Measurements from ENCODE around the gene HACD3.

The HACD3 gene

GRCh38 chr15:65578904-65579728, 48.9 kb downstream of the HACD3 start:
- Histone ChIP-seq H3K9ac (ENCODE audit: low read depth, low read length) (no peak overlapping the region), H3K27me3 (ENCODE audit: control insufficient read depth, insufficient read depth, low read length) (no peaks in the 10 kb centered on the region), H3K36me3 (ENCODE audit: control insufficient read depth, insufficient read depth, low read length) (peaks cover 10% of the 10 kb centered on the region), H3K4me3 (ENCODE audit: low read depth, low read length) (no peak overlapping the region), H3K9me3 (ENCODE audit: control insufficient read depth, insufficient read depth, low read length) (no peaks in the 10 kb centered on the region), H3K4me1 (ENCODE audit: control insufficient read depth, insufficient read depth, low read length) (no peaks in the 10 kb centered on the region)

GRCh38 chr15:65579762-65580161, 49.5 kb downstream of the HACD3 start:
- Histone ChIP-seq H3K4me1 (ENCODE audit: control insufficient read depth, insufficient read depth, low read length) (no peaks in the 10 kb centered on the region), H3K36me3 (ENCODE audit: control insufficient read depth, insufficient read depth, low read length) (peaks cover 10% of the 10 kb centered on the region)

GRCh38 chr15:65580287-65580686, 50.0 kb downstream of the HACD3 start:
- Histone ChIP-seq H3K4me3 (ENCODE audit: low read depth, low read length) (no peak overlapping the region), H3K27me3 (ENCODE audit: control insufficient read depth, insufficient read depth, low read length) (no peaks in the 10 kb centered on the region), H3K9me3 (ENCODE audit: control insufficient read depth, insufficient read depth, low read length) (no peaks in the 10 kb centered on the region), H3K4me1 (ENCODE audit: control insufficient read depth, insufficient read depth, low read length) (no peaks in the 10 kb centered on the region), H3K36me3 (ENCODE audit: control insufficient read depth, insufficient read depth, low read length) (peaks cover 10% of the 10 kb centered on the region), H3K9ac (ENCODE audit: low read depth, low read length) (no peak overlapping the region)

More at GRCh38 chr15:65579762-65580161, 49.5 kb downstream of the HACD3 start:
- Histone ChIP-seq H3K27me3 (ENCODE audit: control insufficient read depth, insufficient read depth, low read length) (no peaks in the 10 kb centered on the region), H3K4me3 (ENCODE audit: low read depth, low read length) (no peak overlapping the region), H3K9me3 (ENCODE audit: control insufficient read depth, insufficient read depth, low read length) (no peaks in the 10 kb centered on the region), H3K9ac (ENCODE audit: low read depth, low read length) (no peak overlapping the region)

- H3K27me3 ChIP-seq (ENCODE audit: control insufficient read depth, insufficient read depth, low read length) = no peaks in the 10 kb centered on the region
- H3K9ac ChIP-seq (ENCODE audit: low read depth, low read length) = no peak overlapping the region
- no peaks in the 10 kb centered on the region for H3K4me1 ChIP-seq (ENCODE audit: control insufficient read depth, insufficient read depth, low read length)
- H3K36me3 ChIP-seq (ENCODE audit: control insufficient read depth, insufficient read depth, low read length) = peaks cover 5% of the 10 kb centered on the region
- H3K9me3 ChIP-seq (ENCODE audit: control insufficient read depth, insufficient read depth, low read length) = no peaks in the 10 kb centered on the region
- H3K4me3 ChIP-seq (ENCODE audit: low read depth, low read length) = no peak overlapping the region
Measured at GRCh38 chr15:65583701-65584100, 53.4 kb downstream of the HACD3 start.

GRCh38 chr15:65584241-65584640, 54.0 kb downstream of the HACD3 start:
- Histone ChIP-seq H3K9ac (ENCODE audit: low read depth, low read length) (no peak overlapping the region), H3K9me3 (ENCODE audit: control insufficient read depth, insufficient read depth, low read length) (no peaks in the 10 kb centered on the region)

GRCh38 chr15:65587094-65587493, 56.8 kb downstream of the HACD3 start:
- Histone ChIP-seq H3K4me3 (ENCODE audit: low read depth, low read length) (no peak overlapping the region), H3K36me3 (ENCODE audit: control insufficient read depth, insufficient read depth, low read length) (peaks cover 11% of the 10 kb centered on the region), H3K9me3 (ENCODE audit: control insufficient read depth, insufficient read depth, low read length) (no peaks in the 10 kb centered on the region)

More at GRCh38 chr15:65584241-65584640, 54.0 kb downstream of the HACD3 start:
- Histone ChIP-seq H3K36me3 (ENCODE audit: control insufficient read depth, insufficient read depth, low read length) (peaks cover 5% of the 10 kb centered on the region), H3K4me3 (ENCODE audit: low read depth, low read length) (no peak overlapping the region), H3K27me3 (ENCODE audit: control insufficient read depth, insufficient read depth, low read length) (no peaks in the 10 kb centered on the region), H3K4me1 (ENCODE audit: control insufficient read depth, insufficient read depth, low read length) (no peaks in the 10 kb centered on the region)

GRCh38 chr15:65595960-65596359, 65.7 kb downstream of the HACD3 start:
- Histone ChIP-seq H3K9ac (ENCODE audit: low read depth, low read length) (no peak overlapping the region), H3K9me3 (ENCODE audit: control insufficient read depth, insufficient read depth, low read length) (no peaks in the 10 kb centered on the region), H3K4me3 (ENCODE audit: low read depth, low read length) (no peak overlapping the region), H3K36me3 (ENCODE audit: control insufficient read depth, insufficient read depth, low read length) (peaks cover 3% of the 10 kb centered on the region), H3K27me3 (ENCODE audit: control insufficient read depth, insufficient read depth, low read length) (no peaks in the 10 kb centered on the region), H3K4me1 (ENCODE audit: control insufficient read depth, insufficient read depth, low read length) (no peaks in the 10 kb centered on the region)

More at GRCh38 chr15:65587094-65587493, 56.8 kb downstream of the HACD3 start:
- Histone ChIP-seq H3K27me3 (ENCODE audit: control insufficient read depth, insufficient read depth, low read length) (no peaks in the 10 kb centered on the region), H3K9ac (ENCODE audit: low read depth, low read length) (no peak overlapping the region), H3K4me1 (ENCODE audit: control insufficient read depth, insufficient read depth, low read length) (no peaks in the 10 kb centered on the region)

GRCh38 chr15:65598468-65598867, 68.2 kb downstream of the HACD3 start:
- Histone ChIP-seq H3K9ac (ENCODE audit: low read depth, low read length) (no peak overlapping the region), H3K4me1 (ENCODE audit: control insufficient read depth, insufficient read depth, low read length) (no peaks in the 10 kb centered on the region), H3K36me3 (ENCODE audit: control insufficient read depth, insufficient read depth, low read length) (no peaks in the 10 kb centered on the region), H3K9me3 (ENCODE audit: control insufficient read depth, insufficient read depth, low read length) (no peaks in the 10 kb centered on the region), H3K4me3 (ENCODE audit: low read depth, low read length) (no peak overlapping the region), H3K27me3 (ENCODE audit: control insufficient read depth, insufficient read depth, low read length) (no peaks in the 10 kb centered on the region)

- H3K4me3 ChIP-seq (ENCODE audit: low read depth, low read length) = no peak overlapping the region
- H3K9me3 ChIP-seq (ENCODE audit: control insufficient read depth, insufficient read depth, low read length) = no peaks in the 10 kb centered on the region
- H3K27me3 ChIP-seq (ENCODE audit: control insufficient read depth, insufficient read depth, low read length) = no peaks in the 10 kb centered on the region
- H3K4me1 ChIP-seq (ENCODE audit: control insufficient read depth, insufficient read depth, low read length) = no peaks in the 10 kb centered on the region
- no peak overlapping the region for H3K9ac ChIP-seq (ENCODE audit: low read depth, low read length)
- peaks cover 3% of the 10 kb centered on the region for H3K36me3 ChIP-seq (ENCODE audit: control insufficient read depth, insufficient read depth, low read length)
Measured at GRCh38 chr15:65599677-65600076, 69.4 kb downstream of the HACD3 start.

GRCh38 chr15:65603134-65603533, 72.9 kb downstream of the HACD3 start:
- H3K36me3 ChIP-seq (ENCODE audit: control insufficient read depth, insufficient read depth, low read length) = peaks cover 3% of the 10 kb centered on the region

GRCh38 chr15:65603559-65603958, 73.3 kb downstream of the HACD3 start:
- H3K9ac ChIP-seq (ENCODE audit: low read depth, low read length) = no peak overlapping the region
- no peaks in the 10 kb centered on the region for H3K9me3 ChIP-seq (ENCODE audit: control insufficient read depth, insufficient read depth, low read length)
- no peak overlapping the region for H3K4me3 ChIP-seq (ENCODE audit: low read depth, low read length)
- no peaks in the 10 kb centered on the region for H3K27me3 ChIP-seq (ENCODE audit: control insufficient read depth, insufficient read depth, low read length)
- H3K4me1 ChIP-seq (ENCODE audit: control insufficient read depth, insufficient read depth, low read length) = no peaks in the 10 kb centered on the region
- H3K36me3 ChIP-seq (ENCODE audit: control insufficient read depth, insufficient read depth, low read length) = peaks cover 3% of the 10 kb centered on the region

More at GRCh38 chr15:65603134-65603533, 72.9 kb downstream of the HACD3 start:
- Histone ChIP-seq H3K4me1 (ENCODE audit: control insufficient read depth, insufficient read depth, low read length) (no peaks in the 10 kb centered on the region), H3K9ac (ENCODE audit: low read depth, low read length) (no peak overlapping the region), H3K4me3 (ENCODE audit: low read depth, low read length) (no peak overlapping the region), H3K27me3 (ENCODE audit: control insufficient read depth, insufficient read depth, low read length) (no peaks in the 10 kb centered on the region), H3K9me3 (ENCODE audit: control insufficient read depth, insufficient read depth, low read length) (no peaks in the 10 kb centered on the region)
